Osteocyte (in vitro differentiated cells): ENCODE results near the gene APOBEC3B. TPM values are rescaled to one million over a fixed set of nuclear protein-coding genes. Genes with fewer than 3 reads are reported as not detected.

Experiments
- DNase-seq: peaks from one replicate; pipeline ENCODE4 v3.0.0; 2021; ENCODE audit warnings: mixed read lengths; ENCODE audit not compliant: unreplicated experiment; ENCODE audit errors: extremely low spot score
- H3K27ac Mint-ChIP-seq: one replicate; pipeline ENCODE4 v1.8.0; 2021; ENCODE audit warnings: mild to moderate bottlenecking, mixed read lengths; ENCODE audit not compliant: unreplicated experiment
- H3K27me3 Mint-ChIP-seq: one replicate; pipeline ENCODE4 v1.8.0; 2021; ENCODE audit warnings: mixed read lengths; ENCODE audit not compliant: unreplicated experiment
- H3K36me3 Mint-ChIP-seq: one replicate; pipeline ENCODE4 v1.8.0; 2021; ENCODE audit warnings: mixed read lengths; ENCODE audit not compliant: unreplicated experiment
- H3K4me1 Mint-ChIP-seq: one replicate; pipeline ENCODE4 v1.8.0; 2021; ENCODE audit warnings: mixed read lengths; ENCODE audit not compliant: unreplicated experiment
- H3K4me3 Mint-ChIP-seq: one replicate; pipeline ENCODE4 v1.8.0; 2021; ENCODE audit warnings: mild to moderate bottlenecking, moderate library complexity, mixed read lengths; ENCODE audit not compliant: unreplicated experiment
- H3K9me3 Mint-ChIP-seq: one replicate; pipeline ENCODE4 v1.8.0; 2021; ENCODE audit warnings: mixed read lengths; ENCODE audit not compliant: unreplicated experiment
- CTCF ChIP-seq: fragments of 200-600 bp; sonication (generic); IDR thresholded peaks from 2 replicates; pipeline ENCODE4 v1.5.0; 2021; ENCODE audit warnings: antibody characterized with exemption, mild to moderate bottlenecking, moderate library complexity
- total RNA-seq: library from RNA; stranded (reverse); gene quantifications from 2 replicates; pipeline ENCODE4 v1.2.1, GENCODE V29; 2021

Gene APOBEC3B
- total RNA-seq, 1 donor from 2014 or later: 4.2 TPM

- Mint-ChIP-seq H3K4me3 (no peak overlapping the region), H3K36me3 (no peaks in the 10 kb centered on the region), H3K4me1 (no peaks in the 10 kb centered on the region), H3K9me3 (no peaks in the 10 kb centered on the region), H3K27ac (no peak overlapping the region), H3K27me3 (peaks cover 59% of the 10 kb centered on the region)
- DNase-seq: no peak
- TF ChIP-seq CTCF: no peak
These were observed 28.4 kb upstream of the APOBEC3B start for GRCh38 chr22:38953577-38954413.

- peaks cover 58% of the 10 kb centered on the region for H3K27me3 Mint-ChIP-seq
- H3K9me3 Mint-ChIP-seq: no peaks in the 10 kb centered on the region
- no peak for TF ChIP-seq CTCF
- no peak overlapping the region for H3K4me3 Mint-ChIP-seq
- no peak overlapping the region for H3K27ac Mint-ChIP-seq
- no peak for DNase-seq
- no peaks in the 10 kb centered on the region for H3K36me3 Mint-ChIP-seq
- no peaks in the 10 kb centered on the region for H3K4me1 Mint-ChIP-seq
These were observed 27.6 kb upstream of the APOBEC3B start for GRCh38 chr22:38954414-38955043.

GRCh38 chr22:38955250-38955905, 26.8 kb upstream of the APOBEC3B start:
- Mint-ChIP-seq H3K27me3 (peaks cover 49% of the 10 kb centered on the region), H3K27ac (no peak overlapping the region), H3K4me1 (no peaks in the 10 kb centered on the region), H3K4me3 (no peak overlapping the region), H3K36me3 (no peaks in the 10 kb centered on the region), H3K9me3 (no peaks in the 10 kb centered on the region)
- TF ChIP-seq CTCF: no peak
- DNase-seq: no peak

GRCh38 chr22:38955926-38956325, 26.2 kb upstream of the APOBEC3B start:
- TF ChIP-seq CTCF: no peak
- H3K4me1 Mint-ChIP-seq: no peaks in the 10 kb centered on the region
- no peaks in the 10 kb centered on the region for H3K36me3 Mint-ChIP-seq
- no peak for DNase-seq
- H3K4me3 Mint-ChIP-seq: no peak overlapping the region
- peaks cover 44% of the 10 kb centered on the region for H3K27me3 Mint-ChIP-seq
- no peak overlapping the region for H3K27ac Mint-ChIP-seq
- H3K9me3 Mint-ChIP-seq: no peaks in the 10 kb centered on the region

GRCh38 chr22:38956551-38956950, 25.6 kb upstream of the APOBEC3B start:
- H3K36me3 Mint-ChIP-seq: no peaks in the 10 kb centered on the region
- H3K9me3 Mint-ChIP-seq: no peaks in the 10 kb centered on the region
- no peak overlapping the region for H3K4me3 Mint-ChIP-seq
- H3K27ac Mint-ChIP-seq: no peak overlapping the region
- no peak for TF ChIP-seq CTCF
- H3K4me1 Mint-ChIP-seq: no peaks in the 10 kb centered on the region
- no peak for DNase-seq
- H3K27me3 Mint-ChIP-seq: peaks cover 38% of the 10 kb centered on the region
